ENCODE measurements around the gene CENPC. TPM values are rescaled to one million over a fixed set of nuclear protein-coding genes. Genes with fewer than 3 reads are reported as not detected.

CENPC gene
- total RNA-seq, 1 donor from 2014 or later: 7.4 TPM

- DNase-seq (ENCODE audit: low read depth) (peak; percentile 42), FAIRE-seq (no peak)
- H3K27me3 ChIP-seq (ENCODE audit: control insufficient read depth, insufficient read depth, low read length): no peaks in the 10 kb centered on the region
- H3K36me3 ChIP-seq (ENCODE audit: control insufficient read depth, insufficient read depth, low read length): no peaks in the 10 kb centered on the region
- no peak overlapping the region for H3K4me3 ChIP-seq (ENCODE audit: low read depth, low read length)
- TF ChIP-seq CTCF (IDR thresholded peaks at IDR 0.05; ENCODE audit: insufficient read depth, low read length, severe bottlenecking): no peak
Observed at GRCh38 chr4:67573193-67573592, 27.9 kb upstream of the CENPC start.

- FAIRE-seq: no peak
Observed at GRCh38 chr4:67571975-67572374, 26.7 kb upstream of the CENPC start.

GRCh38 chr4:67570537-67570936 lies 25.2 kb upstream of the CENPC start:
- DNase-seq (ENCODE audit: low read depth) (no peak), FAIRE-seq (no peak)
- no peaks in the 10 kb centered on the region for H3K36me3 ChIP-seq (ENCODE audit: control insufficient read depth, insufficient read depth, low read length)
- H3K27me3 ChIP-seq (ENCODE audit: control insufficient read depth, insufficient read depth, low read length): no peaks in the 10 kb centered on the region
- H3K4me3 ChIP-seq (ENCODE audit: low read depth, low read length): no peak overlapping the region
- TF ChIP-seq CTCF (IDR thresholded peaks at IDR 0.05; ENCODE audit: insufficient read depth, low read length, severe bottlenecking): no peak

More at GRCh38 chr4:67571975-67572374, 26.7 kb upstream of the CENPC start:
- DNase-seq (ENCODE audit: low read depth): no peak
- H3K36me3 ChIP-seq (ENCODE audit: control insufficient read depth, insufficient read depth, low read length): no peaks in the 10 kb centered on the region
- no peak overlapping the region for H3K4me3 ChIP-seq (ENCODE audit: low read depth, low read length)
- H3K27me3 ChIP-seq (ENCODE audit: control insufficient read depth, insufficient read depth, low read length): no peaks in the 10 kb centered on the region
- no peak for TF ChIP-seq CTCF (IDR thresholded peaks at IDR 0.05; ENCODE audit: insufficient read depth, low read length, severe bottlenecking)

- FAIRE-seq (no peak), DNase-seq (ENCODE audit: low read depth) (peak; percentile 94)
- TF ChIP-seq CTCF (IDR thresholded peaks at IDR 0.05; ENCODE audit: insufficient read depth, low read length, severe bottlenecking): no peak
- Histone ChIP-seq H3K4me3 (ENCODE audit: low read depth, low read length) (no peak overlapping the region), H3K27me3 (ENCODE audit: control insufficient read depth, insufficient read depth, low read length) (no peaks in the 10 kb centered on the region), H3K36me3 (ENCODE audit: control insufficient read depth, insufficient read depth, low read length) (no peaks in the 10 kb centered on the region)
Observed at GRCh38 chr4:67568820-67569219, 23.5 kb upstream of the CENPC start.

- FAIRE-seq (no peak), DNase-seq (ENCODE audit: low read depth) (no peak)
- H3K36me3 ChIP-seq (ENCODE audit: control insufficient read depth, insufficient read depth, low read length): no peaks in the 10 kb centered on the region
- no peak for TF ChIP-seq CTCF (IDR thresholded peaks at IDR 0.05; ENCODE audit: insufficient read depth, low read length, severe bottlenecking)
- no peaks in the 10 kb centered on the region for H3K27me3 ChIP-seq (ENCODE audit: control insufficient read depth, insufficient read depth, low read length)
- H3K4me3 ChIP-seq (ENCODE audit: low read depth, low read length): no peak overlapping the region
Observed at GRCh38 chr4:67566335-67566734, 21.0 kb upstream of the CENPC start.

GRCh38 chr4:67565284-67565683 lies 20.0 kb upstream of the CENPC start:
- Histone ChIP-seq H3K4me3 (ENCODE audit: low read depth, low read length) (no peak overlapping the region), H3K27me3 (ENCODE audit: control insufficient read depth, insufficient read depth, low read length) (no peaks in the 10 kb centered on the region), H3K36me3 (ENCODE audit: control insufficient read depth, insufficient read depth, low read length) (no peaks in the 10 kb centered on the region)
- FAIRE-seq (no peak), DNase-seq (ENCODE audit: low read depth) (no peak)
- TF ChIP-seq CTCF (IDR thresholded peaks at IDR 0.05; ENCODE audit: insufficient read depth, low read length, severe bottlenecking): no peak

Measured in bronchial epithelial cell (primary cell).